ENCODE results near the gene MMP1.

Gene MMP1

DNA sequence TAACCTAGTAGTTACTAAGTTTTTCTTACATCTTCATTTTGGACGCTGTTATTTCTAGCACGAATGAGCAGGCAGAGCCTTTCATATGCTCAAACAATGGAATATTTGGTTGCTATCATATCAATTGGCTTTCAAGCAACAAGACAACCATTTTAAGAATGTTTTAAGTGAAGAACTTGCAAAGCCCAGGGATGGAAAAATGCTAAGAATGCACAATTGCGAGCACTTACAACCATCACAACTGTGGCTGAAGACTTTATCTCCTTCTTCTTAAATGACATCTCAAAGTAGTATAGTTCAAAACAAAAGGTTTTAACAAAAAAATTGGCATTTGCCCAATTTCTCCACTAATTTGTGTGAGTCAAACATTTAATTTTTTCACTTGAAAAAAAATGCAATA is 8.3 kb upstream of the MMP1 start:
- no peak for DNase-seq (ENCODE audit: low spot score)

DNA sequence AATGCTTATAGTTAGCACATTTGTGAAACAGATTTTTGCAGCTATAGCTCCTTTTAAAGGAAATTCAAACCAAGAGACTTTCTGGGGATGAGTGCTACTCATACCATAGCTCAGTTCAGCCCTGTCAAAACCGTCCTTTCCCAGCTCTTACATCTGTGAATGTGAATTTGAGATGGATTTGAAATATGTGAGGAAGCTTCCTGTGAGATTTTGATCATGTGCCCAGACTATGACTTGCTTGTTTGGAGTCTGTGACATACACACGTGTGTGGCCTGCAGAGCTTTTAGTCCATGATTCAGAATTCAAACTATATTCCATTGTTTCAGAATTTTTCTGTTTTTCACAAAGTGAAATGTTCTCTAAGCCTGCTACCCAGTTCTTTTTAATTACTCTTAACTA is 4.4 kb upstream of the MMP1 start:
- DNase-seq (ENCODE audit: low spot score): no peak

DNA sequence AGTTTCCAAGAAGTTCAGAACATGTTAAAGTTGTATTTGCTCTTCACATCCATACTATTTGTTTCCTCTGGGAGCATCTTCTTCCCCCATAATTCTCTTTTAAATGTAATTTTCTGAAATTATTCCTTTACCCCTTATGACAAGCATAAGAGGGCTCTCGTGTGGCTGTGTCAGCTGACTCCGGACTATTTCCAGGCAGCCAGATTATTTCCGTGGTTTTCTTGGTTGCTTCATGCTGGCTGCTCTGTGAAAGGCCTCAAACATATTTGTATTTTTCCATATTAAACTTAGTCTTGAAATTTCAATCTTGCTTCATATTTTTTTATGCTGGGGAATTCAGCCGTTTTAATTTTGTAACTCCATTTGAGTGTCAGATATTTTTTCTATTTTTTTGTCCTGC is 2.8 kb upstream of the MMP1 start:
- DNase-seq (ENCODE audit: low spot score): no peak

DNA sequence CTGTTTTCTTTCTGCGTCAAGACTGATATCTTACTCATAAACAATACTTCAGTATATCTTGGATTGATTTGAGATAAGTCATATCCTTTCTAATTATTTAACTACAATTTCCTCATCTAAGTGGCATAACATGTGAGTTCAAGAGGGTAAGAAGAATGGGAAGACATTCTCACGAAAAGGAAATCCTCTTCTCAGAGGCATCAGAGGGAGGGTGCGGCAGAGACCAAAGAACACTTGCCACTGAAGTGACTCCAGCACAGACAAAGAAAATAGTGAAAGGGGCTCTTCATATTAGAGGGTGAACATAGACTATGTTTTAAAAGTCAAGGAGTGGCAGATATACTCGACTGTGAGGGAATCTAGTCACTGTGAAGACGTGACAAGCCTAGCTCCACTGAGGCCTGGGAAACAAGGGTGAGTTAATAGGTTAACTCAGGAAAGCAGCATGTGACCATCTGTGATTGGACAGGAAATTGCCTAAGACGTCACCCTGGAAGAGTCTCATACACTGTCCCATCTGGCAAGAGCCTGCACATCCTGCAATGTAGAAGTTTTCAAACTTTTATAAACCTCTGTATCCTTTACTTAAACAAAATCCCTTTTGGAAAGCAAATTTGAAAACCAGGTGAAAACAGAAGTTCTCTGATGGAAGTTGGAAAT is 1.9 kb upstream of the MMP1 start:
- no peak for DNase-seq (ENCODE audit: low spot score)

DNA sequence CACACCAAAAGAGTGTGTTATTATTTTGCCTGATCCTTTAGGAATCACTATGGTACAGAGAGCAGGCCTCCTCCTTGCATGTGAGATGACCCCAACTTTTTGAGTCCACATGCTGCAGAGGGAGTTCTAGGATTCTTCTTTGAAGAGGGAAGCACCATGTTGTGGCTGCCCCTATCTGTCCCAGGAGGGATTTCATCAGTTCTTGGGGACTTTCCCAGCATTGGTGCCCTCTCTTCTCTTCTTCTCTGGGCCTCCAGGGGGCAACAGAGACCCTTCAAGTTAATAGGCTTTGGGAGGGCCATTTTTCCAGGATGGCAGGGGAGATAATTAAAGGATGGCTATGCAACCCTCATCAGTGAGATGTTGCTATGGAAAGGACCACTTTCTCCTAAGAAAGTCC is 3.6 kb downstream of the MMP1 start:
- DNase-seq (ENCODE audit: low spot score): peak; percentile 15

DNA sequence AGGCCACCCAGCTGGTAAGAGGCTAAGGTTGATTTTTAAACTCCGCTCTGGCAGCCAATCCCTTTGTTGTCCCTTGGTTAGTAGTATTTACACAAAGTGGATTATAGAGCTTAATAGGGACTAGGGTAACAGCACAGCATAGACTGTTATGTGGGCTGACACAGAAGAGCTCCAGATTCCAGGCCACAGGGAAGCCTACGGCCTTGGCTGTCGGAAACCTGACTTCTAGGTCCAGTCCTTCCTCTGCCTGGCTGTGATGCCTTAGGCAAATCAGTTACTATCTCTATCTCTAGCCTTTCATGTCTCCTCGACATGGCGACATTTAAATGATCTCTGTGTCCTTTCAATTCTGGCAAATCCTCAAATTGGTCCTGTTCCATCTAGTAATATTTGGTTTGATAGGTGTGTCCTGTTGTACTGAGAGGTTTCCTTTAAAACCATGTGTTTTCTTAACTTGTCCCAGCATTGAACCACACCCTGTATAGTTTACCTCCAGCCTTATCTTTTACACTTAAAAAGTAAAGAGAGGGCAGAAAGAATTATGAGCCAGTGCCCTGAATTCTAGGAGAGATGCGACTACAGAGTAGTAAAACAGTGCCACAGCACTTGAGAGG is 4.2 kb downstream of the MMP1 start:
- DNase-seq (ENCODE audit: low spot score): no peak

DNA sequence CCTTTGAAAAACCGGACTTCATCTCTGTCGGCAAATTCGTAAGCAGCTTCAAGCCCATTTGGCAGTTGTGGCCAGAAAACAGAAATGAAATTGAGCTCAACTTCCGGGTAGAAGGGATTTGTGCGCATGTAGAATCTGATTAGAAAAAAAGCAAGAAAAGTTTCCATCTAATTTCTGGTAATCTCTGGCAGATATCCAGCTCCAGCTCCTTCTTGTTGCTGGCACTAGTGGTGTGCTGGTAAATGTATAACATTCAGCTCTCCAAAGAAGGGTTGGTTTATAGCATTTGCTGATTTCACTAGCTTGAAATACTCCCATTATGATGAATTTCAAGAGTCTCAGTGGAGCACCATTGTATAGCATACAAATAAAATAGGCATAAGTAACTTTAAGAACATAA is 5.4 kb downstream of the MMP1 start:
- DNase-seq (ENCODE audit: low spot score): no peak

DNA sequence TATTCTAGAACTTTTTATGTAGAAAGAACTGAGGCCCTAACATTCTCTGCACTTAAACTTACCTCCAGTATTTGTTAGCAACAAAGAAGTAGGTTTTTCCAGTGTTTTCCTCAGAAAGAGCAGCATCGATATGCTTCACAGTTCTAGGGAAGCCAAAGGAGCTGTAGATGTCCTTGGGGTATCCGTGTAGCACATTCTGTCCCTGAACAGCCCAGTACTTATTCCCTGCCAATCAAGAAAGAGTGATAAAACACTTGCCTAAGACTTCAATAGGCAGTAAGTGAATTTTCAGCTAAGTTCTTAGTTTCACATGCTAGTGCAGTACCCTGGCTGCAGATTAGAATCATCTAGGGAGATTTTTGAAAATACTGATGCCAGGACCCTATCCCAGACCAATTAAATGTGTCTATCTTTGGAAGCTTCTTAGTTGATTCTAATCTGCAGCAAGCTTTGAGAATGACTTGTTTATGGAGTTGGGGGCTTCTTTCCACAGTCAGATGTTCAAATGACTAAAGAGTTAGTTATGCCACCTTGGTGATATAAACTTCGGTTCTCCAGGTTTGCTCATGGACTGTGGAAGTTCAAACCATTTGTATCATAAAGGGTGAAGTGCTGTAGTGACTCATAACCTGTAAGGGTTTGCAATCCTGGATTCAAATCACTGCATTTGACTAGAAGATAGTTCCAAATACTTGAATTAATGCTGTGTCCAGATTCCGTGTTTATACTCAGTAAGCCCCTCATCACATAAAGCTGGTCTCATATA is 6.5 kb downstream of the MMP1 start:
- DNase-seq (ENCODE audit: low spot score): no peak

DNA sequence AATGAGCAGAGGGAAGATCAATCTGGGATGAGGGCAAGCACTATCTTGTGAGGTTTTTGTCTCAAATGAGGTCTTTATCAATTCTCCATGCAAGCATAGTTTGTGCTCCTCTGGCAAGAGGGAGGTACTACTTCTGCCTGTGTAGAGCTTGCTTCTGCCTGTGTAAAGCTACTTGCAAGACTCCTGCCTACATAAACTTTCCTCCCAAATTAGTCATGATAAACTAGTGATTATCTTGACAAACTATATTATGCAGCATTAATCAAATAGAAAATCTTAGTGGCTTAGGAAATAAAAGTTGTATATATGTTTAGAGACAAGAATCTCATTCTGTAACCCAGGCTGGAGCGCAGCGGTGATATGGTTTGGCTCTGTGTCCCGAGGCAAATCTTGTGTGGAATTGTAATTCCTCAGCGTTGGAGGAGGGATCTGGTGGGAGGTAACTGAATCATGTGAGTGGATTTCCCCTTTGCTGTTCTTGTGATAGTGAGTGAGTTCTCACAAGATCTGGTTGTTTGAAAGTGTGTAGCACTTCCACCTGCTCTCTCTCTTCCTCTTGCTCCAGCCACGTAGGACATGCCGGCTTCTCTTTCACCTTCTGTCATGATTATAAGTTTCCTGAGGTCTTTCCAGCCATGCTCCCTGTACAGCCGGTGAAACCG is 9.5 kb downstream of the MMP1 start:
- no peak for DNase-seq (ENCODE audit: low spot score)

DNA sequence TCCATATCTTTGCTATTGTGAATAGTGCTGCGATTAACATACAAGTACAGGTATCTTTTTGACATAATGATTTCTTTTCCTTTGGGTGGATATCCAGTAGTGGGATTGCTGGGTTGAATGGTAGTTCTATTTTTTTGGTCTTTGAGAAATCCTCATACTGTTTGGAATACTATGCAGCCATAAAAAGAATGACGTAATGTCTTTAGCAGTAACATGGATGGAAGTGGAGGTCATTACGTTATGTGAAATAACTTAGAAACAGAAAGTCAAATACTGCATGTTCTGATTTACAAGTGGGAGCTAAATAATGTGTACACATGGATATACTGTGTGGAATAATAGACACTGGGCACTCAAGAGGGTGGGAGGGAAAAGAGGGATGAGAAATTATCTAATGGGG is 13.6 kb downstream of the MMP1 start:
- no peak for DNase-seq (ENCODE audit: low spot score)

DNA sequence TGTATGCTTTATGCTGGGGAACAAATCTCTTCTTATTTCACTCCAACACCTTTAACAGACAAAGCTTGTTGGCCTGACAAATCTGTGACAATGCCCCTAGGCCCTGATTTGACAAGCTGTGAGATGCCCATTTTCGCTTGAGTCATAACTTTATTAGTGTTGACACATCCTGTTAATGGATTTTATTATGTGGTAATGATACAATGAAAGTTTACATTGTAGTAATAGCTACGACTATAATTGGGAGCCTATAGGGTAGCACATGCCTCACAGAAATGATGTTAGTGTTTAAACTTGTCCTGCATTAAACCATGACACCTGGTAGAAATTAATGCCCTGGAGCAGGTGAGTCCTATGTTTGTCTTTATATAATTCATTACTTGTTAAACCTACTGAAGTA is 14.2 kb downstream of the MMP1 start:
- no peak for DNase-seq (ENCODE audit: low spot score)

DNA sequence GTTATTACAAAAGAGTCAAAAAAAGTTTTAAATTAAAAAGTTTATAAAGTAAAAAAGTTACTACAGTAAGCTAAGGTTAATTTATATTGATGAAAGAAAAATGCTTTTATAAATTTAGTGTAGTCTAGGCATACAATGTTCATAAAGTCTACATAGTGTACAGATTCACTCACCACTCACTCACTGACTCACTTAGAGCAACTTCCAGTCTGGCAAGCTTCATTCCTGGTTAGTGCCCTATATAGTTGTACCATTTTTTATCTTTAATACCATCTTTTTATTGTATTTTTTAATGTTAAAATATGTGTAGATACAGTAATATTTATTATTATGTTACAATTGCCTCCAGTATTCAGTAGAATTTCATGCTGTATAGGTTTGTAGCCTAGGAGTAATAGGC is 14.9 kb downstream of the MMP1 start:
- no peak for DNase-seq (ENCODE audit: low spot score)

DNA sequence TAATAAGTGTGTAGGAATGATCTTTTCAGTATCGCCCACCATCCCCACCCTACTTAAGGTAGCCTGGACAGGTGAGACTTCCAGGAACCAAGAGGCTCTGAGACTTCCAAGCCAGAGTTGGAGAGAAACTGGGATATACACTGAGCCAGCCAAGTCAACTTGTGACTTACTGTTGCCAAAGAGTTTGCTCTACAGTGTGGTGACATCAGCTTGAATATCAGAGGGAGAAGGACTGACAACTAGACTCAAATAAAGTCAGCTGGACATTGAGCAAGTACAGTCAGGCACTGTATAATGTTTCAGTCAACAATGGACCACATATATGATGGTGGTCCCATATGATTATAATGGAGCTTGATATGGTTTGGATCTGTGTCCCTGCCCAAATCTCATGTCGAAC is 16.3 kb downstream of the MMP1 start:
- no peak for DNase-seq (ENCODE audit: low spot score)

DNA sequence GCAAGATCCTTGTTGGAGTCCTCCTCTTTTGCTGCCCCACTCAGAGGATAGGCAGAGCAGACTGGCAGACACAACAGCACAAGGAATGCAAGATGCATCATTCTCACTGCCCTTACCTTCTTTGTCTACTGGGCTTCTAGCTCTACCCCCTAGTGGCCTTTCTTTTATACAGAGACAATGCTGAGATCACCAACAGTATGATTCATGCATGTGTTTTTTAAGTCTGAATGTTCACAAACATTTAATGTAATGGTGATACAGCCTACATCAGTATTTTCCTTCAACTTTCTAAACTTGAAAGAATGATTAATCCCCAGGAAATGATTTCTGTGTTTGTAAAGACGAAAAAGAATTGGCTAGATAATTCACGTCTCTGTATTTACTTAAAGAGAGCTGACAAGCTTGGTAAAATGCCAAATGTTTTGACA is 17.5 kb downstream of the MMP1 start, which contains the start of gene MMP10:
TSS of gene MMP10 (minus strand) at position 138 of the 428 bp plus-strand sequence. CDS start at position 101, 37 bp downstream.
- DNase-seq (ENCODE audit: low spot score): no peak

DNA sequence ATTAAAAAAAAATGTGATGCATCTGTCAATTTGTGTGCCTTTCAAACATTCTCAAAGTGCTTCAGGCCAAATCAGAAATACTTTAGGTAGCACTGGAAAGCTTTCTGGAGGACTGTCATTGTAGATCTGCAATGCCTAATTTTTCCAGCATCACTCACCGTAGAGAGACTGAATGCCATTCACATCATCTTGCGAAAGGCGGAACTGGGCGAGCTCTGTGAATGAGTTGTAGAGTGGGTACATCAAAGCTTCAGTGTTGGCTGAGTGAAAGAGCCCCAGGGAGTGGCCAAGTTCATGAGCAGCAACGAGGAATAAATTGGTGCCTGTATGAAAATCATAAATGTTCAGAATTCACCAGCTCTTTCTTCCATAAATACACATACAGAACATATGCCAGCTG is 21.5 kb downstream of the MMP1 start:
- DNase-seq (ENCODE audit: low spot score): no peak

DNA sequence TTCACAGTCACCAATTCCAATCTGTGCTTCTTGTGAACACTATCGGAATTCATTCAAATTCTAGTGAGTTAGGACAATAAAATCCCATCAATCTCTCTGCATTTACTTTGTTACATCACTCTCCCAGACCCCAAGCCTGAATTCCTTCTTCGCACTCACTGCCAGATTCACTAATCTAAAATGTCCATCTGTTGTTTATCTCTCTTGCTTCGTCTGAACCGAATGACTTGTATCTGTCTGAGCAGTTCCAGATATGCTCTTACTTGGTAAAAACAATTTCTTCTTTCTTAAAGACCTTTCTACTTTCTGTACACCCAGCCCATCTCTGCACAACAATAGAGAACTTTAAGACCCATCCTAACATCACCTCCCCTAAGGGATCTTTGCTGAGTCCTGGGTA is 24.6 kb downstream of the MMP1 start:
- DNase-seq (ENCODE audit: low spot score): no peak

DNA sequence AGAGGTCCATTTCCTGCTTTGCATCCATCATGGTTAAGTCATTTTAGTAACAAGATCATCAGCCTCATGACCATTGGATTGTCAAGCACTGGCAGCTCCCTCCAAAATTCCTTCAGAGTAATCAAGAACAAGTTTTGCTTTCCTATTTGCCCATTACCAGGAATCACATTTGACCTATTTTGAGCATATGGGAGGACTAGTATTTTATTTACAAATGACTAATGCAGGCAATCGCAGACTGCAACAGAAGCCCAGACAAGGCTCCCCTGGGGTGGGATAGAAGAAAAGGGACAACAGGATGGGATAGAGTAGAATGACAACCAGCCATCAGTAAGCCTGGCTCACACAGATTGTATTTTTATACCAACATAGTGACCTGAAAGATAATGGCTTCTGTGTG is 26.6 kb downstream of the MMP1 start:
- DNase-seq (ENCODE audit: low spot score): no peak

DNA sequence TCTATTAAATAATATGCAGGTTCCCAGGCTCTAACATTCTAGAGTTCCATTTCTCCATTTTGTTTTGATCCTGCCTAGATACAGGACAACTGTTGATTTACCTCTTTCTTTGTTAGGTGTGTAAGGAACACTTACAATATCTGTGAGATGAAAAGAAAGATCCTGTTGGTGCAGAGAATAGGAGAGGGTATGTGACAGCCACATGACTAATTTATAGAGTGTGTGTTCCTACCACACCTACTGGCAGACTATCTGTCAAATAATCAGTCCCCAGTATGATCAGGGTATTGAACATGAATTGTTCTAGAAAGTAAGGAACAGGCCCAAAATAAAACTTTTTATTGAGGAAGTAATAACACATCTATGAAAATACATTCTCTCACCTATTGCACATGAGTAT is 27.8 kb downstream of the MMP1 start:
- no peak for DNase-seq (ENCODE audit: low spot score)

DNA sequence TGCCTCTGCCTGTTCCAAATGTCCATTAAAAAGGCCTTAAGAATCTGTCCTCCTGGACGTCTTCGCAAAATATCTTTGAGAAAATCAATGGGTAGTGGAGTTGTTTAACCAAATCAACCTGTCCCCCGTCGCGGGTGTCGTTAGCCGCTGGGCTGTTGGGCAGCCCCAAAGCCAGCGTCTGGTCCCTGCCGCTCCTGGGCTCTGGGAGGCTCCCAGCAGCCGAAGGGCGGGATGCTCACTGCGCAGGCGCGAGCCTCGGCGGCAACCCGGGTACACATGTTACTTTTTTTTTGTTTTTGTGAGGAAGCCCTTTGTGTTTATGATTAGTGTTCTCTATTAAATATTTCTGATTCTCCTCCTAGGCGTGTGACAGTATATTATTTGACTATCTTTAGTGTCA is 30.2 kb downstream of the MMP1 start:
- no peak for DNase-seq (ENCODE audit: low spot score)

DNA sequence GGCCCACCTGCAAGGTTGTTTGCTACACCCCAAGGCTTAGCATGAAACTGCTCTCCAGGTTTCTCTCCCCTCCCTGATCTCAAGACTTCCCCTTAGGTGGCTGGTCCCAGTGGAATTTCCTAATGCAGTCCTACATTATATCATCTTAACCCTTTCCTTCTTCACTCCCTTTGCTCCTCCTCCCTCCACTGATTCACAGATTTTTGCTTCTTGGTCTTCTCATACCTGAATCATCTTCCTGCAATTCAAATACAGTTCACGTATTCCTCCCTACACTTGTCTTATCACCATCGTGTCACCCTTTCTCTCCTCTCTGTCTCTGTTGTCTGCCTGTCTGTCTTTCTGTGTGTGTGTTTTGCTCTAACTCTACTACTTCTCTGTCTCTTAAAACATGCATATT is 34.5 kb downstream of the MMP1 start:
- no peak for DNase-seq (ENCODE audit: low spot score)

DNA sequence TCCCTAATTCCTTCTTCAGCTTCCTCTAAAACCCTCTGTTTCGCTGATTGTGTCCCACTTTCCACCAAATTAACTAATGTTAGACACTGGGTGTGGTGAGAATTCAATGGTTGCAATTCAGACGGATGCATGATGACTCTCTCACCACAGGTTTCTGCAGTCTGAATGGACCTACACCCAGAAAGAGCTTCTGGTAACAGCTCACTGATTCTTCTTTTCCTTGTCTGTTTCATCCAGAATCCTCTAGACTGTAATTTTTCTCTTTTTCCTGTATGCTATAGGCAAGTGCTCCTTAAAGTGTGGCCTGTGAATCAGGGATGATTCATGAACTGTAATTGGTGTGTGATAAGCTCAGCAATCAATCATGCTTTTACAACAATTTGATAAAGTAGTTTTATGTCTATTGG is 35.6 kb downstream of the MMP1 start:
- no peak for DNase-seq (ENCODE audit: low spot score)

DNA sequence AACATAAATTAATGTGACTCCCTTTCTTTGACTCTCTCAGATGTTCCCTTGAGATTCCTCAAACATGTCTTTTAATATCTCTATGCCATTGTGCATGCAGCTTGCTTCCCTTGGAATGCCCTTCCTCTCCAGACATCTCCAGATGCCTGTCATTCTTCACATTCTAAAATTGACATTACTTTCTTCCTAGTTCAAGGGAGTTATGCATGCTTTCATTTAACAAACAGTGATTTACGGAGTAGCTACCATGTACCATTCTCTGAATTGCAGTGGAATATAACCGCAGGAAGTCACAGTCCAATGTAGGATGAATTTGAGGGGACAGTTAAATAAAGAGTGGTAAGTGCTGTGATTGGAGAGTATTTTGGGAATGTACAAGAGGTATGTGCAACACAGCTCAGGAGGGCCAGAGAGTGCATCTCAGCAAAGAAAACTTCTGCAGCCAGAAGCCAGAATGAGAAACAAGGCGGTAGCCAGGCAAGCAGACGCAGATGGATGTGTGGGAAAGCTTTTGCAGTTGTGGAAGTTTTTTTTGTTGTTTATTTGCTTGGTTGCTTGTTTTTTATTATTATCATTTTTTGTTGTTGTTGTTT is 36.2 kb downstream of the MMP1 start:
- no peak for DNase-seq (ENCODE audit: low spot score)
